Neural cell (in vitro differentiated cells): ENCODE results near the gene FAAH. TPM values are rescaled to one million over a fixed set of nuclear protein-coding genes. Genes with fewer than 3 reads are reported as not detected.
A peak's percentile ranks its signal among the peaks of the same experiment; 100 is the strongest.

Experiments
- H2AFZ ChIP-seq: fragments of 200-600, 300-800 bp; sonication (generic), shearing (Covaris generic); 2 replicates; pipeline ENCODE4 v1.6.0; 2014; ENCODE audit warnings: low read depth, mild to moderate bottlenecking, antibody characterized with exemption, low read length, moderate library complexity
- H3F3A ChIP-seq: fragments of 200-600 bp; shearing (Covaris generic); 2 replicates; pipeline ENCODE4 v1.6.1; 2016; ENCODE audit warnings: mild to moderate bottlenecking, moderate library complexity, mixed read lengths, antibody characterized with exemption, low read length; ENCODE audit not compliant: insufficient read depth, poor library complexity, severe bottlenecking
- H3K27ac ChIP-seq: fragments of 200-600, 300-800 bp; sonication (generic), shearing (Covaris generic); 2 replicates; pipeline ENCODE4 v1.5.1; 2014; ENCODE audit warnings: mild to moderate bottlenecking, low read length, moderate library complexity
- H3K27me3 ChIP-seq: fragments of 300-800, 200-600 bp; sonication (generic), shearing (Covaris generic); 2 replicates; pipeline ENCODE4 v1.6.0; 2014; ENCODE audit warnings: mild to moderate bottlenecking, low read depth, low read length, moderate library complexity; ENCODE audit not compliant: insufficient read depth
- H3K36me3 ChIP-seq: fragments of 300-800, 200-600 bp; sonication (generic), shearing (Covaris generic); 2 replicates; pipeline ENCODE4 v1.5.1; 2014; ENCODE audit warnings: mild to moderate bottlenecking, antibody characterized with exemption, low read length, moderate library complexity; ENCODE audit not compliant: insufficient read depth
- H3K4me2 ChIP-seq: fragments of 300-800, 200-600 bp; sonication (generic), shearing (Covaris generic); 2 replicates; pipeline ENCODE4 v1.6.0; 2014; ENCODE audit warnings: mild to moderate bottlenecking, low read length
- H3K4me3 ChIP-seq: fragments of 300-800, 200-600 bp; sonication (generic), shearing (Covaris generic); 2 replicates; pipeline ENCODE4 v1.5.1; 2014; ENCODE audit warnings: mild to moderate bottlenecking, low read length, moderate library complexity
- H3K79me2 ChIP-seq: fragments of 200-600 bp; shearing (Covaris generic); replicated peaks from 2 replicates; pipeline ENCODE4 v1.6.0; 2014; ENCODE audit warnings: mild to moderate bottlenecking, low read length, moderate library complexity; ENCODE audit not compliant: insufficient read depth
- H3K9ac ChIP-seq: fragments of 300-800, 200-600 bp; sonication (generic), shearing (Covaris generic); 2 replicates; pipeline ENCODE4 v1.6.1; 2016; ENCODE audit warnings: mild to moderate bottlenecking, low read length, mixed read lengths
- H3K9me2 ChIP-seq: fragments of 200-600 bp; shearing (Covaris generic); 2 replicates; pipeline ENCODE4 v1.6.1; 2016; ENCODE audit warnings: mild to moderate bottlenecking, low read length, mixed read lengths; ENCODE audit not compliant: insufficient read depth
- H3K9me3 ChIP-seq: fragments of 200-600, 300-800 bp; sonication (generic), shearing (Covaris generic); 2 replicates; pipeline ENCODE4 v1.6.1; 2016; ENCODE audit warnings: mild to moderate bottlenecking, mixed run types, low read length, moderate library complexity, mixed read lengths
- H4K20me1 ChIP-seq: fragments of 200-600 bp; shearing (Covaris generic); 2 replicates; pipeline ENCODE4 v1.6.1; 2016; ENCODE audit warnings: mild to moderate bottlenecking, mixed run types; ENCODE audit not compliant: insufficient read depth
- EP300 ChIP-seq: fragments of 450-650 bp; conservative IDR thresholded peaks from 2 replicates; pipeline ENCODE4 v1.6.1; 2014; ENCODE audit warnings: antibody characterized with exemption, mild to moderate bottlenecking, moderate library complexity; ENCODE audit not compliant: poor library complexity, severe bottlenecking
- EZH2 ChIP-seq: fragments of 200-600, 300-800 bp; shearing (Covaris generic), sonication (generic); IDR thresholded peaks from 2 replicates; pipeline ENCODE4 v1.6.1; 2014; ENCODE audit warnings: antibody characterized with exemption, low read length, borderline replicate concordance, mild to moderate bottlenecking; ENCODE audit not compliant: insufficient read depth, poor library complexity, severe bottlenecking
- MXI1 ChIP-seq: fragments of 450-650 bp; conservative IDR thresholded peaks from 2 replicates; pipeline ENCODE4 v1.6.1; 2014; ENCODE audit warnings: antibody characterized with exemption, mild to moderate bottlenecking; ENCODE audit not compliant: poor library complexity, severe bottlenecking
- POLR2AphosphoS5 ChIP-seq: IDR thresholded peaks from 2 replicates; pipeline ENCODE4 v1.6.1; 2012
- RAD21 ChIP-seq: fragments of 450-650 bp; conservative IDR thresholded peaks from 2 replicates; pipeline ENCODE4 v1.6.1; 2014; ENCODE audit warnings: antibody characterized with exemption, mild to moderate bottlenecking, moderate library complexity
- SMC3 ChIP-seq: fragments of 450-650 bp; conservative IDR thresholded peaks from 2 replicates; pipeline ENCODE4 v1.6.1; 2014; ENCODE audit warnings: antibody characterized with exemption, mild to moderate bottlenecking, moderate library complexity; ENCODE audit not compliant: poor library complexity
- TAF1 ChIP-seq: IDR thresholded peaks from 2 replicates; pipeline ENCODE4 v1.6.1; 2012; ENCODE audit warnings: low read depth
- polyA plus RNA-seq: library from polyadenylated mRNA; depleted of rRNA; stranded (reverse); fragments of >200 nt; gene quantifications from 2 replicates; pipeline ENCODE4 v1.2.3, GENCODE V29; 2014
- TF ChIP-seq, protein P1 (sequence below): fragments of 450-650 bp; IDR thresholded peaks from 2 replicates; pipeline ENCODE4 v1.5.1; 2014; ENCODE audit warnings: antibody characterized with exemption, mild to moderate bottlenecking, moderate library complexity; ENCODE audit not compliant: poor library complexity, severe bottlenecking
- TF ChIP-seq, protein P2 (sequence below): IDR thresholded peaks from 2 replicates; pipeline ENCODE4 v1.6.1; 2012; ENCODE audit warnings: borderline replicate concordance

Gene FAAH
- polyA plus RNA-seq, 1 donor from 2014 or later, result 106 TPM

DNA sequence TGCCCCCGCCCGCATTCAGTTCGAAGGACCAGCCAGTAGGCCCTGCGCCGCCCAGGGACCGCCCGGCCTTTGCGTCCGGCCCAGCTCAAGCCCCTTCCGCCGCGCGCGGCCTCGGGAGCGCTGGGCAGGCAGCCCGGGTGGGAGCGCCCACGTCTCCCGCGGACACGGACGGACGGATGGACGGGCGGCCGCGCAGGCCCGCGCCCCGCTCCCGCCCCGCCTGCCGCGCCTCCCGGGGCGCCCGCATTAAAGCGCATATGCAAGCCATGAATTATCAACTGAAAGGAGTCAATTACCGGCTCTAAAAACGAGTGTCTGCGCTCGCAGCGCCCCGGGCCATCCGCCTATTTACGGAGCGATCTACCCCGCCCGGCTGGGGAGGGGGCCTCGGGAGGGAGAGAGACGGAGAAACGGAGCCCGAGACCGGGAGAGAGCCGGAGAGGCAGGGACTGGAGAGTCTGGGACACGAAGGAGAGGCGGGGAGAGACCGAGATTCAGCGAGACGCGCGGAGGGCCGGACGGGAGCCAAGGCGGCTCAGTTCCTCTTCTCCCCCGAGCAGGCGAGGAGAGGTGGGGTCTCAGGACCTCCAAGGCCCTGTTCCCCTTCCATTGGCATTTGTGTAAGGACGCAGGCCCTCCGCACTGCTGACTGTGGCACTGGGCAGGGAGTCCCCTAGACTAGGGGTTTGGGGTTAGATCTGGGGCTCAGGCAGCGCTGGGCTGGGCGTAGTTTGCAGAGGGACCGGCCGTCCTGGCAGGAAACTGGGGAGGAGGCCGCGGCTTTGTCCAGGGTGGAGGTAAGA, 54.2 kb downstream of the FAAH start:
- Histone ChIP-seq H4K20me1 (no peaks in the 10 kb centered on the region), H3K9me3 (no peaks in the 10 kb centered on the region), H3K27me3 (peaks cover 93% of the 10 kb centered on the region), H3K79me2 (no peaks in the 10 kb centered on the region), H3K27ac (no peak overlapping the region), H3K4me2 (peak overlapping the region; percentile 39), H3K4me3 (peak overlapping the region; percentile 62), H3K36me3 (no peaks in the 10 kb centered on the region), H3K9ac (peak overlapping the region; percentile 44), H2AFZ (no peak overlapping the region), H3K9me2 (no peaks in the 10 kb centered on the region), H3F3A (no peaks in the 10 kb centered on the region)
- TF ChIP-seq RAD21, result no peak
- TF ChIP-seq EZH2, result peak; percentile 85
- no peak for TF ChIP-seq MXI1
- TF ChIP-seq, protein P1, sequence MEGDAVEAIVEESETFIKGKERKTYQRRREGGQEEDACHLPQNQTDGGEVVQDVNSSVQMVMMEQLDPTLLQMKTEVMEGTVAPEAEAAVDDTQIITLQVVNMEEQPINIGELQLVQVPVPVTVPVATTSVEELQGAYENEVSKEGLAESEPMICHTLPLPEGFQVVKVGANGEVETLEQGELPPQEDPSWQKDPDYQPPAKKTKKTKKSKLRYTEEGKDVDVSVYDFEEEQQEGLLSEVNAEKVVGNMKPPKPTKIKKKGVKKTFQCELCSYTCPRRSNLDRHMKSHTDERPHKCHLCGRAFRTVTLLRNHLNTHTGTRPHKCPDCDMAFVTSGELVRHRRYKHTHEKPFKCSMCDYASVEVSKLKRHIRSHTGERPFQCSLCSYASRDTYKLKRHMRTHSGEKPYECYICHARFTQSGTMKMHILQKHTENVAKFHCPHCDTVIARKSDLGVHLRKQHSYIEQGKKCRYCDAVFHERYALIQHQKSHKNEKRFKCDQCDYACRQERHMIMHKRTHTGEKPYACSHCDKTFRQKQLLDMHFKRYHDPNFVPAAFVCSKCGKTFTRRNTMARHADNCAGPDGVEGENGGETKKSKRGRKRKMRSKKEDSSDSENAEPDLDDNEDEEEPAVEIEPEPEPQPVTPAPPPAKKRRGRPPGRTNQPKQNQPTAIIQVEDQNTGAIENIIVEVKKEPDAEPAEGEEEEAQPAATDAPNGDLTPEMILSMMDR, result no peak
- no peak for TF ChIP-seq SMC3
- TF ChIP-seq POLR2AphosphoS5, result no peak
- TF ChIP-seq, protein P2, sequence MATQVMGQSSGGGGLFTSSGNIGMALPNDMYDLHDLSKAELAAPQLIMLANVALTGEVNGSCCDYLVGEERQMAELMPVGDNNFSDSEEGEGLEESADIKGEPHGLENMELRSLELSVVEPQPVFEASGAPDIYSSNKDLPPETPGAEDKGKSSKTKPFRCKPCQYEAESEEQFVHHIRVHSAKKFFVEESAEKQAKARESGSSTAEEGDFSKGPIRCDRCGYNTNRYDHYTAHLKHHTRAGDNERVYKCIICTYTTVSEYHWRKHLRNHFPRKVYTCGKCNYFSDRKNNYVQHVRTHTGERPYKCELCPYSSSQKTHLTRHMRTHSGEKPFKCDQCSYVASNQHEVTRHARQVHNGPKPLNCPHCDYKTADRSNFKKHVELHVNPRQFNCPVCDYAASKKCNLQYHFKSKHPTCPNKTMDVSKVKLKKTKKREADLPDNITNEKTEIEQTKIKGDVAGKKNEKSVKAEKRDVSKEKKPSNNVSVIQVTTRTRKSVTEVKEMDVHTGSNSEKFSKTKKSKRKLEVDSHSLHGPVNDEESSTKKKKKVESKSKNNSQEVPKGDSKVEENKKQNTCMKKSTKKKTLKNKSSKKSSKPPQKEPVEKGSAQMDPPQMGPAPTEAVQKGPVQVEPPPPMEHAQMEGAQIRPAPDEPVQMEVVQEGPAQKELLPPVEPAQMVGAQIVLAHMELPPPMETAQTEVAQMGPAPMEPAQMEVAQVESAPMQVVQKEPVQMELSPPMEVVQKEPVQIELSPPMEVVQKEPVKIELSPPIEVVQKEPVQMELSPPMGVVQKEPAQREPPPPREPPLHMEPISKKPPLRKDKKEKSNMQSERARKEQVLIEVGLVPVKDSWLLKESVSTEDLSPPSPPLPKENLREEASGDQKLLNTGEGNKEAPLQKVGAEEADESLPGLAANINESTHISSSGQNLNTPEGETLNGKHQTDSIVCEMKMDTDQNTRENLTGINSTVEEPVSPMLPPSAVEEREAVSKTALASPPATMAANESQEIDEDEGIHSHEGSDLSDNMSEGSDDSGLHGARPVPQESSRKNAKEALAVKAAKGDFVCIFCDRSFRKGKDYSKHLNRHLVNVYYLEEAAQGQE, result no peak

DNA sequence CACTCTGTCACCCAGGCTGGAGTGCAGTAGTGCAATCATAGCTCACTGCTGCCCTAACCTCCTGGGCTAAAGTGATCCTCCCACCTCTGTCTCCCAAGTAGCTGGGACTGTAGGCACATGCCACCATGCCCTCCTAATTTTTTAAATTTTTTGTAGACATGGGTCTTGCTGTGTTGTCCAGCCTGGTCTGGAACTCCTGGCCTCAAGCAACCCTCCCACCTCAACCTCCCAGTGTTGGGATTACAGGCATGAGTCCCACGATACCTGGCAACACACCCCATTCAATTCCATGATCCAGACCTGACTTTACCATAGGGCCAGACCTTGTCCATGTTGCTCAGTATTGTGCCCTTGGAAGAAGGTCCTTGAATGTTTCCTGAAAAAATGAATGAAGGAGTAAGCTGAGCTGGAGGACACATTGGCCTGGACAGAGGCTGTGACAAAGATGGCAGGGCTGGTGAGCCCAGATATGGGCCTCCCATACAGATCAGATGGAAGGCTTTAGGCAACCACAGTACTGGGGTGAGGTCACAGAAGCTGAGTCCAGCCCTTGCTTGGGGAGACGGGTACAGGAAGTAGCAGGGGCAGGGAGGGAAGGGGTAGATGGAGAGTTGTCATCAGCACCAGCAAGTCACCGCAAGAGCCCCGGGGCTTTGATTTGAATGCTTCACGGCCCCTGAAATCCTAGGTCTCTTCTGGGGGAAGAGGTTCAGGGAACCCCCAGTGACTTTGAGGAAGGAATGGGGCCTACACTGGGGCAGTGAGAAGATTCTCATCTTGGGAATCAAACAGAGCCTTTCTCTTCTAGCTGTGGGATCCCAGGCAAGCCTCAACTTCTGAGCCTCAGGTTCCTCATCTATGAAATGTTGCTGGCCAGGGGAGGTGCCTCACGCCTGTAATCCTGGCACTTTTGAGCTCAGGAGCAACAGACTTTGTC, 55.4 kb downstream of the FAAH start:
- Histone ChIP-seq H4K20me1 (no peaks in the 10 kb centered on the region), H3K4me3 (no peak overlapping the region), H3K27me3 (peaks cover 96% of the 10 kb centered on the region), H3K9me2 (no peaks in the 10 kb centered on the region), H3K4me2 (no peak overlapping the region), H3K9ac (no peak overlapping the region), H3F3A (no peaks in the 10 kb centered on the region), H3K27ac (no peak overlapping the region), H2AFZ (no peak overlapping the region), H3K79me2 (no peaks in the 10 kb centered on the region), H3K9me3 (no peaks in the 10 kb centered on the region), H3K36me3 (no peaks in the 10 kb centered on the region)
- TF ChIP-seq RAD21, result no peak
- TF ChIP-seq, protein P1, result no peak
- no peak for TF ChIP-seq EZH2
- no peak for TF ChIP-seq TAF1
- TF ChIP-seq POLR2AphosphoS5, result no peak
- TF ChIP-seq MXI1, result no peak
- TF ChIP-seq SMC3, result no peak
- TF ChIP-seq, protein P2, result no peak
- TF ChIP-seq EP300, result no peak
